Left renal cortex interstitium (tissue), 4 donors: Measurements from ENCODE around the gene FLRT3. TPM values are rescaled to one million over a fixed set of nuclear protein-coding genes. Genes with fewer than 3 reads are reported as not detected.

Experiments used
- DNase-seq, 4 donors: peaks; one replicate each; pipeline ENCODE4 v3.0.0-alpha.2; 2013; ENCODE audit warnings: low read depth in 4 of 4, low spot score in 2 of 4, missing footprints in 1 of 4
- polyA plus RNA-seq, 4 donors: library from polyadenylated mRNA; unstranded; fragments of 120-200 nt; gene quantifications; one replicate each; pipeline ENCODE4 v1.2.1, GENCODE V29; 2013; ENCODE audit not compliant: insufficient read length in 4 of 4

The FLRT3 gene
- polyA plus RNA-seq, result 100 to 1,000 TPM; 111 to 163 (median 133) TPM

DNA sequence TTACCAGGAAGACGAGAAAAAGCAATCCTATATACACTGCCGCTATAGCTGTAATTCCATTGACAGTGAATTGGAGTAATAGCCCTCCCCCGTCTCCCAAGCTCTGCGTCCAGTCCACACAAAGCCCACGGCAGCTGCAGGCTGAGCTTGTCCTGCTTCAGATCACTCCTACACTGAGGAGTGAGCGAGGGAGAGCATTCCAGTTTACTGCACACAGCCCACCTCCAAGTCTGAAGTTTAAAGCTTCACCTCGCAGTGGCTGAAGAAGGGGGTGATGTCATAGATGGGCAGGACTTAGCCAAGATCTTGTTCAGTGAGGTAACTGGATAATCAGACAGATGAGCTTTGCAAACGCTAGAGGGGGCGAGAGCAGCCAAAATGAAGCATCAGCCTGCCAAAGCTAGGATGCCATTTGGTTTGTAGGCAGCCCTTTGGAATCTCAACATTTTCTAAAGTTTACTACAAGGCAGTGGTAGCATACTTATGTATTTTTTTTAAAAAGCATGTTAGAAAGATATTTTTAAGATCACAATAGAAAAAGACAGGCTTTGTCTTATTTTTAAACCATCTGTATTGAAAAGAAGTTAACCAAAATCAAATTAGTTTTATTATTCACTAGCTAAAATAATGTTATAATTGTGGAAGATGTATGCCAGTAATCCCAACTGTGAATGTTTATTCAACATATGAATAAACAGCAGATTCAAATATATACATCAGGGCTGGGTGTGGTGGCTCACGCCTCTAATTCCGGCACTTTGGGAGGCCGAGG, at the start of gene FLRT3:
TSS of gene FLRT3 (minus strand) at position 213 of the 772 bp plus-strand sequence. CDS start 10,106 bp downstream, outside the sequence.
- peak; percentile 85 to 97 (median 94) for DNase-seq

DNA sequence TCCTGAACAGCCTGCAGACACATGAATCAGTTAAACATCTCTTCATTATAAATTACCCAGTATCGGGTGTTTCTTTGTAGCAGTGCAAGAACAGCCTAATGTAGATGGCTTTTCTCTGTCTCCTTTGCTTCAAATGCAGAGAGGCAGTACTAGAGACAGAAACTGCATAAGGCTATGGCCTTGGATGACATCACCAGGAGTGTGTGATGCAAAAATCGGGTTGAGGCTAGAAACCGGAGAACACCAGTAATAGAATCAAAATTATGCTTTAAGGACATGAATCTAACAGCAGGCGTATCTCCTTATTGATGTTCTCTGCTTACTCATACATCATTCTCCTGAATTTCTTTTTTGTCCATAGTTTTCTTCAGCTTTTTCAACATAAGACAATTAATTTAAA, 49.3 kb upstream of the FLRT3 start:
- DNase-seq, result no peak

DNA sequence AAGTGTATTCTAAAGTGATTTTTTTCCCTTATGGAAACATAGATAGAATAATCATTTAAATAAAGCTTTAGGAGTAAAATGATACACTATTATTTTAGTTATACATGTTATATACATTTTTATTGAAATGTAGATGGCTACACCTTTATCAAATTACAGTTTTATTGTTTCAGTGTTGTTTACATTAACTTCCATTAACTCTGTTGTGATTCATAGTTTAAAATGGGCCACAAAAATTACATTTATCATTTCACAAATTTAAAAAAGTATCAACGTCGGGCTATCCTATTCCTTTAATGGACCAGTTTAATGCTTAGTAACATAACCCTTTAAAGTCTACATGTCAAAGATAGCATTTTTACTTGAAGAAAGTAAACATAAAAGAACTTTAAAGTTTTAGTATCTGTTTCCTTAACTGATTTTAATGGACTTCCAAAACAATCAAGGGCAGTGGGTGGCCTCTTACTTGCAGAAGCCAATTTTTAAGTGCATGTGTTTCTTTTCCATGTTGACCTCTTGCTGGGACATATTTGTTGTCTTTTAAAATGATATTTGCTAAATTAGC, 47.8 kb upstream of the FLRT3 start:
- no peak for DNase-seq

DNA sequence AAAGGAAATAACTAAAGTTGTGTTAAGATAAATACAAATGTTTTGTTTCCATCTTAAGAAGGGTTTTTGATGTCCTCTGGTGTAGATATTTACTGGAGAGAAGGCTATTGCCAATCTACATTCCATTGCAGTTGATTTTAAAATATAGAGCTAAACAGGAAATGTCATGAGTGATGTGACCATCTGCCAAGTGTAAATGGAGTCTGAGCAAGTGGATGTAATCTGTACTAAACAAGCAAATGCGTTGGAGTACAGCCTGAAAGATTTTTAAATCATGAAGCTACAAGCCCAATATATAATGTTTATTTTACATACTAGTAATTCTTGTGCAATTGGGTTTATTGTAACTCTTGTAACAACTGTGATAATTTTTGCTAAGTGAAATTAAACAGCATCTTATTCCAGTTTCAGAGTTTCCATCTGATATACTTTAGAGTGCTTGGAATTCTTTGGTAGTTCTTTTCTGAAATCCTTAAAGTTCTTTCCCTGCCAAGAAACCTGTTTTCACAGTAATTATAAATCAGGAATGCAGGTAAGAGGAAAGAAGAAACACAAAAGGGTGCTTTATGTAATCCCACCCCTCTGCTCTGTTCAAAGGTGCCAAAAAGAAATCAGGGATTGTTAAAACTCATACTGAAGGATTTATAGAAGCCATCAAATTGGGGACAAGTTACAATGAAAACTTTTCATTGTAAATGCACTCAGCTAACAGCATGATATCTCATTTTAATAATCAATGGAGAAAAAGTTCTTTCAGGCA, 47.2 kb upstream of the FLRT3 start:
- no peak for DNase-seq

DNA sequence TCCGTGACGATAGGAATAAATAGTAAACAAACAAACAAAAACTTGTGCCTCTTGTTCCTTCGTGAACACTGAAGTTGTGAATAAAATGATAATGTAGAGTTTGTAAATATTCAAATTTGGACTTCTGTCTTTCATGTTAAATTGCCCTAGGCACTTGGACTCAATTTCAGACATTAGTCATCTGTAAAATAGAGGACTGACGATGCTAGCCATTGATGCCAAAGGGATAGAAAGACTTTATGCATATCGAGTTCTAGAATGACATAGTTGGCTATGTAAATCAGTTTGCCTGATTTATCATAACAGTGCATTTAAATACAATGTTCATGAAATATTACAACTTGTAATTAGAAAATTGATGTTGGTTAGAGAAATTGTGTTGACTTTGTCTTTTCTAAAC, 45.9 kb upstream of the FLRT3 start:
- no peak for DNase-seq

DNA sequence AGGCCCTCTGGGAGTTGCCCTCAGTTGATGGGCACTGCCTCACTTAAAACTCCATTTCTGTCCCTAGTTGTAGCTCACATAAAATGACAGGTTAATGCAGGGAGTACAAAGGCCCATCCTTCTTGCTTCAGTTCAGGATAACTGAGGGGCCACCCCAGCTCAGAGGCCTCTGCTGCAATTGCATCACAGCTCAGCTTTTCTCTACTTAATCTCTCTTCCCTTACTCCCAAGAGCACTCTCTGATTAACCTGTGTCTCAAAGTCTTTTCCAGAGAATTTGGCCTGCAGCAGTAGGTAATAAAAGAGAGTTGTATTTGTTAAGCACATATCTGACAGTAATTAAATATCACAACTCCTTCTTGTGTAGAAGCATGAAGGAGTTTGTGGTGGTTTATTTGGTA, 40.9 kb upstream of the FLRT3 start:
- DNase-seq, result no peak

DNA sequence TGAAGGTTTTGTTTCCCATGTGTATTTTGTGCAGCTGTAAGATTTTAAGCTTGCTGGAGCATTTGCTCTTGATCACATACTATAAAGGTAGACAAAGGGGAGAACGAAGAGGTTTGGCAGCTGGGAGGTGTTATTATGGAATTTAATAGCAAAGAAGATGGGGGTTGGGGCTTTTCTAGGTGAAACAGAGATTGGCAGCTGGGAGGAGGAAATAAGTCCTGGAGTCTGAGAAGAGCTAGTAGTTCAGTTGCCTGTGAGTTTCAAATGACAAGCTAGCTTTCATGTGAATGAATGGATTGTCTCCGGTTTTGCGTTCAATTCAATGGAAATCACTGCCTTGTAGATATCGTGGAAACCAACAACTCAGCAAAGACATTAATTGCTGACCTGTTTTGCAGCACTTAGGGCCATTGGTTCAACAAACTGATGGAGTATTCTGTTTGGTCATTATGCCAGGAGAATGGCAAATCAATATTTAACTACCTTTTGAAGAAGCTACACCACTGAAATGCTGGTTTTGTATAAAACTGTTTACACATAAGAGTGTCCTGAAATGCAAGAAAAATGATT, 38.1 kb upstream of the FLRT3 start:
- no peak for DNase-seq

DNA sequence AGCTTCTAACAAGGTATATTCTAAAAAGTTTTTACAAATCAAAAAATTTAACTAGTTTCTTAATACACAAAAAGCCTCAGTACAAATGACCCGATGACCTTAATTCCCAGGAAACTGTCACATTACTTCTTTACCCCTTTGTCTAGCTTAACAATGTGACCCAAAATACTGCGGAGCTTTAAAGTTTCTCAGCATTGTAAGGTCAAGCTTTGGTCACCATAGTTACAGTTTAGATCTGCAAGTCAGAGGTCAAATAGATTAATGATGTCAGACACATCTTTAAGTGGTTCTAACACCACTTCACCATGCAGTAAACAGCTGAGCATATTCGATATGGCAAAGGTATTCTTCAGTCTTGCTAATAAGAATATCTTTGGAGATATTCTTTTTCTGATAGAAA, 36.8 kb upstream of the FLRT3 start:
- no peak for DNase-seq

DNA sequence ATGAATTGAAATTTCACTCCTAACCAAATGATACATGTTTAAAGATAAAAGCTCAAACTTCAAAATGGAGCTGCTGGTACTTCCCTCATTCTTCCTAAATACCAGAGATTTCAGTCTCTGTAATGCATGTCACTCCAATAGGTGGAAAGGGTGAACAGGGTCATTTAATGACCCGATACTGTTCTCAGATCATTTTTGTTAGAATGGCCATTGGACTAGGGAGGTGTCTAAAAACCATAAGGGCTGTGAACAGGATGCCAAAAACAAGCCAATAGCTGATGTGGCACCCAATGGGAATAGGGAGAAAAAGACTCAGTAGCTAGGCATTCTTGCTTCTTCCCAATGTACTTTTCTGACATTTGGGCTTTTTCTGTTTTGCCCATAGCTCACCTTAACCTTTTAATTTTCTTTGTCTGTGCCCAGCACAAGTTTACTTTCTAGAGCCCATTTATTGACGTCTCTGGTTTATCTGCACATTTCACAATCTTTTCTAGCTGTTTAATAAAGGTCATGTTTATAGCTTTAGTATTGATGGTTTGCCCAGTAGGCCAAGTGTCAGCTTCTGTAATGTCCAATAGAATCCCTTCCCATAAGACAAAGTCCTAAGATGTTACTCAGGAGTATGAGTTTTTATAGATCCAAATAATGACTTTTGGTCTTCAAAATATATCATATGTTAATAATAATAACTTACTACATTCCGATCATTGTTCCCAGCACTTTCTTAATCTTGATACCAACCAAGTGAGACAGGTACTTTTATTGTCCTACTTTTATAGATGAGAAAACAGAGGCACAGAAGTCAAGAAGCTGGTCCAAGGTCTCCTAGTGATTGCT, 24.3 kb upstream of the FLRT3 start:
- no peak for DNase-seq

DNA sequence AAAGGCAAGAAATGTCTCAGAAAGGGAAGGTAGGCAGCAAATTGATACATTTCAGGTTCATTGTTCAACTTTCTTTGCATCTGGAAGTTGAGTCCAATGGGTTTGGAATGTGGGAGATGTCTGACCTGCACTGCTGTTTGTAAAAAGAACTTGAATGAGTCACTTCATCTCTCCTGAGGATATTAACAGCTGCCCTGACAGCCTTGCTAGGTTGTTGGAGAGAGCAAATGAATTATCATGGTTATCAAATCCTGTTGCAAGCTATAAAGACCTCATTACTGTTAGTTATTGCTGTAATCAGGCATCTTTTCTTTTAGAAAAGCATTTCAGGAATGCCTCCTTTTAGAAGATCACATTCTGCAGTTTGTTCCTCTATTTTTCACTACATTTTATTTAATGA, 23.0 kb upstream of the FLRT3 start:
- DNase-seq, result no peak

DNA sequence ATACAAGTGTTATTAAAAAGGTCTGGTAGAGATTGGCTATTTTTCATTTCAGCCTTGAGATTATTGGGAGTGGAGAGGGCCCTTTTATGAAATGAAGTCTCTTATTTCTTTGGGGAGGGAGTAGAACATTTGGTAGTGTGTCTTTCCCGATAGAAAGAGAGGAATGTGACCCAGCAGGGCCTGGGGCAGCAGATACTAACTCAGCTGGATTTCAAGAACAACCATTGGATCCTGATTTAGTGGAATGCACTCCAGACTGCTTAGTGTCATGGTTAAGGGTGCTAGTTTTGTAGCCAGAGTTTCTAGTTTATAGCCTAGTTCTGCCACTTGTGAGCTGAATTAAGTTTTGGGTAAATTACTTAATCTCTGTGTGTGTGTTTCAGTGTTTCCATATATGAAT, 18.4 kb upstream of the FLRT3 start:
- DNase-seq, result no peak

DNA sequence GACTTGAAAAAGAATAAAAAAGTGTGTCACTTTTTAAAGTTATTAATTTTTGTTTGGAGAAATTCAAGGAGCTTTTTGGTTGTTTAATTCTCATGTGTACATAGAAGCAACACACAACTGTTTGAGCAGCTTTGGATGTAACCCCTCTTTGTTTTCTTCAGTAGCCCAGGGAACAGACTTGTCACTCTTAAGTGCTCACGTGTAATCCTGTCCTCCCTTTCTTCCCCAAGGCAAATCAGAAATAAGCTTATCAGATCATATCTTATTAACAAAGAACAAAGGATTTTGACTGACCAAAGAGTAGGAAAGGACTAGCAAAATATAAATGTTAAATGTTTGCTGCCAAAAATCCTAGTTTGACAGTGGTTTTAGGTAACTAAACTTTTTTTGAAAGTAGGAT, 7.3 kb upstream of the FLRT3 start:
- DNase-seq, result no peak

DNA sequence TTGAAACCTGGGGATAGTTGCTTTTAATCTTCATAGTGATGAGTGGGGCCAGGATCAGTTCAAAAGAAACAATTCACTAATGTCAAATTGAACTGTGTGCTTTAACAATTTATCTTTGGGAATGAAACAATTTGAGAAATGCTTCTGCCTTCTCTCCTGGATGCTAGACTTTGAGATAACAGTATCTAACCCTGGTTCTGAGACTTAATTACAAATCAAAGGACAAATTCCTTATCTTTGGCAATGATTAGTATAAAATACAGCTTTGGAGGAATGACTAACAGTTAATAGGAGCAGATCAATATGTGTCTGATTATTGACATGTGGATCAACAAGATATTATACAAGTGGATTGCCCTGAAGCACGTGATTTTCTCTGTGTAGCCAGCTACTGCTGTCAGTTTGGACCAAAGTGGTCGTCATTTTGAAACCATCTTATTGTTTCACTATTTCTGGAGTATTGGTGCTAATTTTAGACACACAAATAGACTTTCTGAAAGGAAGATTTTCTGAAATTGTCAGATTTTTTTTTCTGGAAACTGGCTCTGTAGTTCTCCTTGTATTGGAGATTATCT, 6.2 kb upstream of the FLRT3 start:
- no peak for DNase-seq

DNA sequence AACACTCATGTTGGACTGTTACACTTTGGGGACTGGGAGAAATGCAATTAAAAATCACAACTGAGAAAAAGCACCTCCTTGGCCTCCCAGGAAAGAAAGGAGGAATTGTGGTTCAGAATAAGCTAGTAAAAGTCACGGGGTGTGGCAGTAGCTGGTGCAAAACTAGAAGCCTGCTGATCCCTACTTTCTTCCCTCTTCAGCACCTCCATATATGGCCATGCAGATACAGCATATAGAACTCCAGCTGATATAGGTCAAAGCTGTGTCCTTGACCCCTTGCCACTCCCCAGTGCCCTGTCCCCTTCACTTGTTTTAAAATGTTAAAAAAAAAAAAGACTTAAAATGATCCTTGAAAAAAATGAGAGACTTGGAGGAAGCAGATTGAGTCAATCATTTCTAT, 5.5 kb upstream of the FLRT3 start:
- no peak for DNase-seq

DNA sequence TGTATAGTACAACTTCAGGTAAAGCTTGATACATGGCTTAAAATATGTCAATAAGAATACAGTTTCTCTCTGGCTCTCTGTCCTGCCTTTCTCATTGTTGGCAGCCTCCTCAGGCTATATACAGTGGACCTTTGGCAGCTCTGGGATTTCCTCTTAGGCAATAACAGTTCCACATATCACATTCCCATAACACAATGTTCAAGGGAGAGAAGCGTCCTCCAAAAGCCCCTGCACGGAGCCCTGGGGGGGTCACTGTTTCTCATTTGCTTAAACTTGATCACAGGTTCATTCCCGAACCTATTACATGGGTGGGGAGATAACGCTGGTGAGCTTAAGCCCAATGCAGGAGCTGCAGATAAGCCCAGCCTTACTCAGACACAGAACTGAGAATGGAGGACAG, 4.4 kb upstream of the FLRT3 start:
- DNase-seq, result no peak

DNA sequence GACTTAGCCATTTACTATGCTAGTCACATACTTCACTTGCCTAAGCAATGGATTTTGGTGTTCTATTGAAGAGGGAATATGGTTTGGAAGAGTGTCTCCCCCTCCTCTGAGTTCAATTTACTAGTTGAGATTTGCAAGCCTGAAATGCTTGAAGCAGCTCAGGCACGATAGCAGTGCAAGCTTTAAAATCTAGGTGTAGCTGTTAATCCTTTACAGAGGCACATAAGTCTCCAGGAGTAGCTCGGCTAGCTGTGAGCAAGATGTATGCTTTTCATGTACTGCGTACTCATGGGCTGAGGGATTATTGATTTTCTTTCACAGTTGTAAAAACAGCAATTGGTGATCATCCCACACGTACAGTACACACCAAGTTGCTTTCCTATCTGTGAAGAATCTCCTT, 726 bp downstream of the FLRT3 start:
- peak in 2 of 4 donors; percentile 67 to 88 for DNase-seq

DNA sequence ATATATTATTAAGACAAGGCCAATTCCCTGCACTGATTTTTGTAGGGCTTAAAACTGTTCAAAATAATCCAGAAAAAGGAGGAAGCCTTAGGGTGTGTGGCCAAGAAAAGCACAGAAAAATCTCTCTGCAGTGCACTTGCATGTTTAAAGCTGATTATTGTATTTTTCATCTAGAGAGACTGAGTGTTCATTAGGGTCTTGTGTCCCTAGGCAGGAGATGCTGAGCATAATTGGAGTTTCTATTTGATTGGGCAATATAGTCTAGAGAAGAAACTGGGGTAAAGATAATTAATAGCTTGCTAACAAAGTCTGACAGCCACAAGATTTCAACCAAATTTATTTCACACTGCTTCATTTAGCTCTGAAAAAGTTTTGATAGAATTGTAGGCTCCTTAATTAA, 2.4 kb downstream of the FLRT3 start:
- peak in 1 of 4 donors; percentile 47 for DNase-seq

DNA sequence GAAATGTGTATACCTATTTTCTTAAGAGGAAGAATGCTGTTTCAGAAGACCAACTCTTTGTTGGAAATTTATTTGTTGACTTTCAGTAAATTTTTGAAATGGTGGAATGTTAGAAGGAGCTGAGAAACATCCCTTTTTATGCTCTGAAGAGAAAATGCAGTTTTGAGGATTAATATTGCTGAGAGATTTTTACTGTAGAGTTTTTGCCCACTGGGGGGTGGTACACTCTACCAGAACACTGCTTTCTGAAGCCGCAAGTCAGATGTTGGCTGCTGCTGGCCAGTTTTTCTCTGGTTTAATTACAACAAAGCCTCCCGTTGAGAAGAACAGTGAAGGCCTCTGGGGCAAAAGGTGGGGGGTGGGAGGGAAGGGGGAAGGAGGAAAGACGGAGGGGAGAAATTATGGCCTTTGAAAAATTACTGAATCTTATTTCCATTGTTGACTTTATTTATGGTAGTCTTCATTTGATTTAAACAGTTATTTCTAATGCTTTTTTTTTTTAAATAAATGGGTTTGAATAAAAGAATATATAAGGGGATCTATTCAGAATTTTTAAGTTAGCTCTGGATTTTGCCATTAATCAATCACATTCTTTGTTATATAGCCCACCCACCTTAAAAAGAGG, 3.0 kb downstream of the FLRT3 start:
- peak in 3 of 4 donors; percentile 60 to 76 (median 70) for DNase-seq

DNA sequence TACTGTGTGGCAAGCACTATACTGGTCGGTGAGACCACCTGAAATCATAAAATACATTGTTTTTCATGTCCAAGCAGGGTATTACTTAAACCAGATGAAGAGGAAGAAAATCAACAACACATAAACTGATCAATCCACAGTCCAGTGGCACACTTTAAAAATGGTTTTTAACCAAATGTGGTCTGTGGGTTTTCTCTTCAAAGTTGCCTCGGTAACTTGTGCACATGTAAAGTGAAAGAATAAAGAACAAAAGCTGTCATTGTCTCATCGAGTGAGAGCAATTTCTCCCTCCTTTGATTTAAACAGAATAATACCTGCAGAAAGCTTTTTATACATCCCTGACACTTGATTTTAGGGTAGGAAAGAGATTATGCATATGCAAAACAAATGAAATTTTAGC, 3.7 kb downstream of the FLRT3 start:
- DNase-seq, result peak in 2 of 4 donors; percentile 18 to 45

DNA sequence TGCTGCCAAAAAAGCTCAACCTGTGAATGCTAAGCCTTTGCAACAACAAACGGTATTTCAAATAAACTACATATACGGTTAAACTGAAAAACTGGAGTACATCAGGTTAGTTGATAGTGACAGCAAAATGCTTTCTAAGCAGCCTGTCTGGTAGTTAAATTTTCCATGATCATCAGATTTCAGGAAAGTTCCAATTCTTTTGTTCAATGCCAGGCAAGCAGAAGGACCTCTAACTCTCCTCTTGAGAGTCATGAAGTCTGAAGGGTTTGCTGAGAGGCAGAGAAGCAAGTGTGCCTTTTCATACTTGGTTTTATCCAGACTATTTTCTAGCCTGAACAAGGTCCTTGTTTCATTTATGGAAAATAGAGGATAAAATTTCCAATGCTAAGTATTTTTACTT, 4.5 kb downstream of the FLRT3 start:
- peak in 2 of 4 donors; percentile 31 to 41 for DNase-seq
